Suprapubic skin (tissue), 3 donors: ENCODE measurements around the gene ZSWIM6.

Source experiments
- CTCF ChIP-seq, 2 donors: fragments of 200-600 bp in 1 of 2; fragments of 450-650 bp in 1 of 2; sonication (generic) in 1 of 2; IDR thresholded peaks; one replicate each; pipeline ENCODE4 v1.5.1; 2016 to 2019; ENCODE audit warnings: antibody characterized with exemption in 2 of 2, mild to moderate bottlenecking in 1 of 2, moderate library complexity in 1 of 2
- POLR2AphosphoS5 ChIP-seq, 3 donors: sonication (generic); formaldehyde crosslinking; IDR thresholded peaks; one replicate each; pipeline ENCODE4 v1.6.1; 2017; ENCODE audit warnings: antibody characterized with exemption in 3 of 3

- TF ChIP-seq CTCF (IDR thresholded peaks at IDR 0.05) (no peak), POLR2AphosphoS5 (IDR thresholded peaks at IDR 0.05) (no peak)
These were observed 42.3 kb upstream of the ZSWIM6 start for GRCh38 chr5:61289669-61290306.
